Psoas muscle (tissue), 8 donors: ENCODE data around the gene POLR2E. TPM values are rescaled to one million over a fixed set of nuclear protein-coding genes. Genes with fewer than 3 reads are reported as not detected.
A peak's percentile ranks its signal among the peaks of the same experiment; 100 is the strongest.

Experiments used
- ATAC-seq, 4 donors: fragments of 200-7000 bp; cut with Tn5 transposase; one replicate each; pipeline ENCODE4 v1.9.1; 2020; ENCODE audit warnings: moderate library complexity in 3 of 4, mild to moderate bottlenecking in 2 of 4
- DNase-seq, 2 donors: peaks; one replicate each; pipeline ENCODE4 v3.0.0-alpha.2; 2020
- H3K27ac ChIP-seq: fragments of 200-600 bp; one replicate; pipeline ENCODE4 v1.8.0; 2022
- H3K27me3 ChIP-seq, 3 donors: fragments of 200-600 bp in 1 of 3; one replicate each; pipeline versions ENCODE4 v1.6.1 to v1.8.0; 2013 to 2022; ENCODE audit warnings: low read length in 2 of 3, mild to moderate bottlenecking in 2 of 3, moderate library complexity in 1 of 3; ENCODE audit not compliant: insufficient read depth in 3 of 3
- H3K36me3 ChIP-seq, 2 donors: fragments of 200-600 bp in 1 of 2; one replicate each; pipeline versions ENCODE4 v1.6.1 to v1.8.0; 2013 to 2022; ENCODE audit warnings: low read depth in 1 of 2, mild to moderate bottlenecking in 1 of 2, moderate library complexity in 1 of 2; ENCODE audit not compliant: insufficient read depth in 1 of 2
- H3K4me1 ChIP-seq: fragments of 200-600 bp; one replicate; pipeline ENCODE4 v1.8.0; 2022
- H3K4me3 ChIP-seq: fragments of 200-600 bp; one replicate; pipeline ENCODE4 v1.8.0; 2022; ENCODE audit warnings: mild to moderate bottlenecking
- H3K9me3 ChIP-seq: fragments of 200-600 bp; one replicate; pipeline ENCODE4 v1.8.0; 2022
- WGBS, 3 donors: extraction: QIAGEN DNeasy Blood & Tissue Kit; methylation state at CpG; one replicate each; pipeline versions ENCODE4 v1.1.6 to v1.1.7; 2013; 5-methylcytosine and 5-hydroxymethylcytosine counted together
- intact Hi-C, 2 donors: fragments of 100-400 bp; cut with DNase I; formaldehyde crosslinking; loops; one replicate each; pipeline versions ENCODE4 v1.11.0 to v1.14.2; 2022
- polyA plus RNA-seq, 3 donors: library from polyadenylated mRNA; stranded (reverse); fragments of 200-250 nt; gene quantifications; one replicate each; pipeline ENCODE4 v1.2.3, GENCODE V29; 2013
- total RNA-seq, 4 donors: library from RNA; stranded (reverse); fragmentation: NEBNext Ultra II Directional in 2 of 4; extraction: Animal tissue kit (Norgen Biotek cat#: 25700) in 2 of 4; gene quantifications; one replicate each; pipeline versions ENCODE4 v1.2.1 to v1.2.4, GENCODE V29; 2021 to 2023
- TF ChIP-seq, protein P1 (sequence below): fragments of 200-600 bp; IDR thresholded peaks from one replicate; pipeline ENCODE4 v1.8.0; 2022; ENCODE audit warnings: antibody characterized with exemption
- donor health status: healthy with polysubstance abuse.
- donor health status: DM: no; HTN: no; CAD: no; lungs with moderate emphysema.
- donor health status: Bipolar disorder and iron deficiency.
- donor health status: healthy.
- donor health status: DM: yes; HTN: yes; CAD: no.
- donor health status: DM: no; HTN: no; CAD: no.
- donor health status: DM: no; HTN: no; CAD: no.
- donor health status: DM: yes; HTN: yes; CAD: no.

The POLR2E gene
- total and polyA plus RNA-seq, 7 donors = 133 to 243 (median 147) TPM

DNA sequence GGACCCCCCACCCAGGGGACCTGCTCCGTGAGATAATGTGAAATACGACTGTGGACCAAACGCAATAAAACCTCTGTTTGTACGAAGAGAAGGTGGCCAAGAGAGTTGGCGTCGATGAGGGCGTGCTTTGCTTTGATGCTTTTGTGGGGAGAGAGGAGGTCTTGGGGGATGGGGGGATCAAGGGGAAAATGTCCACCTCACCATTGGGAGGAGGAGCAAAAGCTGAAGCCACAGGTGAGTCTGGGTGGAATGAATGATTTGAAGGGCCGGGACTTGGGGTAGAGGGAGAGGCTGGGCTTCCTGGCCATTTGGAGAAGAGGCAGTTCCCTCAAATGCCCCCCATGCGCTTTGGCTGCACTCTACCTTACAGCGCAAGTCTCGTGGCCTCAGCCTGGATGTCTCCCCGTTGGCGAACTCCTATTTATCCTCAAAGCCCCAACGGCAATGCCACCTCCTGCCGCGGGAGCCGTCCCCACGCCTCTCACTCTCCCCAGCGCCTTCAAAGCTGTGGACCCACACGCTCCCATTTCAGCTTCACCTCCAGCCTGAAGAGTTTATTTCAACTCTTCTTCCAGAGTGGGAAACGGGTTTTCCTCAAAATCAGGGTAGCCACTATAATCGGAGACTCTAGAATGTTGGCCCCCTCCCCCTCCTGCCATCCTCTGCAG is 56.1 kb downstream of the POLR2E start:
- peak; percentile 21 to 50 for DNase-seq

DNA sequence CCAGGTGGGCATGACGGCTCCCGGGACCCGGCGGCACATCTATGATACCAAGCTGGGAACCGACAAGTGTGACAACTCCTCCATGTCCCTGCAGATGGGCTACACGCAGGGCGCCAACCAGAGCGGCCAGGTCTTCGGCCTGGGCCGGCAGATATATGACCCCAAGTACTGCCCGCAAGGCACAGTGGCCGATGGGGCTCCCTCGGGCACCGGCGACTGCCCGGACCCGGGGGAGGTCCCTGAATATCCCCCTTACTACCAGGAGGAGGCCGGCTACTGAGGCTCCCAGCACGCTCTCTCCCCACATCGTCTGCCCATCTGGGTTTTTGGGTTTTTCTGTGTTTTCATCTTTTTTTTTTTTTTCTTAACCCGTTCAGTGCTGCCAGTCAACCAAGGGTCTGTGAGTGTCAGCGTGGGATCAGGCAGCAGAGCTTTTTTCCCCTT is 57.5 kb downstream of the POLR2E start:
- Histone ChIP-seq H3K4me3 (no peak overlapping the region), H3K4me1 (peaks cover 32% of the 10 kb centered on the region)
- TF ChIP-seq, protein P1, sequence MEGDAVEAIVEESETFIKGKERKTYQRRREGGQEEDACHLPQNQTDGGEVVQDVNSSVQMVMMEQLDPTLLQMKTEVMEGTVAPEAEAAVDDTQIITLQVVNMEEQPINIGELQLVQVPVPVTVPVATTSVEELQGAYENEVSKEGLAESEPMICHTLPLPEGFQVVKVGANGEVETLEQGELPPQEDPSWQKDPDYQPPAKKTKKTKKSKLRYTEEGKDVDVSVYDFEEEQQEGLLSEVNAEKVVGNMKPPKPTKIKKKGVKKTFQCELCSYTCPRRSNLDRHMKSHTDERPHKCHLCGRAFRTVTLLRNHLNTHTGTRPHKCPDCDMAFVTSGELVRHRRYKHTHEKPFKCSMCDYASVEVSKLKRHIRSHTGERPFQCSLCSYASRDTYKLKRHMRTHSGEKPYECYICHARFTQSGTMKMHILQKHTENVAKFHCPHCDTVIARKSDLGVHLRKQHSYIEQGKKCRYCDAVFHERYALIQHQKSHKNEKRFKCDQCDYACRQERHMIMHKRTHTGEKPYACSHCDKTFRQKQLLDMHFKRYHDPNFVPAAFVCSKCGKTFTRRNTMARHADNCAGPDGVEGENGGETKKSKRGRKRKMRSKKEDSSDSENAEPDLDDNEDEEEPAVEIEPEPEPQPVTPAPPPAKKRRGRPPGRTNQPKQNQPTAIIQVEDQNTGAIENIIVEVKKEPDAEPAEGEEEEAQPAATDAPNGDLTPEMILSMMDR = no peak

More for the DNA sequence above, 56.1 kb downstream of the POLR2E start:
- peak overlapping the region; percentile 82 for H3K27ac ChIP-seq
- peak overlapping the region; percentile 74 for H3K4me3 ChIP-seq
- peaks cover 32% of the 10 kb centered on the region for H3K4me1 ChIP-seq
- ATAC-seq = no peak
- no peaks in the 10 kb centered on the region for H3K27me3 ChIP-seq
- intact Hi-C loops = no loop called here
- WGBS, 3 donors = 63 to 65% (median 64%) methylated on average over 20 to 22 of the region's 22 CpGs
- H3K36me3 ChIP-seq = peaks cover 0 to 5% of the 10 kb centered on the region in 2 donors
- no peaks in the 10 kb centered on the region for H3K9me3 ChIP-seq
- TF ChIP-seq, protein P1 = no peak

More for the DNA sequence above, 57.5 kb downstream of the POLR2E start:
- intact Hi-C loops = no loop called here
- Histone ChIP-seq H3K27ac (no peak overlapping the region), H3K36me3 (peaks cover 0 to 11% of the 10 kb centered on the region in 2 donors), H3K27me3 (no peaks in the 10 kb centered on the region), H3K9me3 (no peaks in the 10 kb centered on the region)
- peak in 1 of 2 donors; percentile 13 for DNase-seq
- no peak for ATAC-seq
- WGBS, 3 donors = 71 to 81% (median 79%) methylated on average over 21 to 22 of the region's 22 CpGs

Other genes with a start within 250 kb of the POLR2E start
- under 1 TPM in 2 of 4 donors, not detected in 2; 0.39 to 0.55 TPM for gene ELANE, start 243.1 kb downstream of the POLR2E start, total RNA-seq
- under 1 TPM; 0.55 to 0.95 (median 0.92) TPM for gene ELANE, start 243.1 kb downstream of the POLR2E start, polyA plus RNA-seq
- gene CFD, start 235.7 kb downstream of the POLR2E start, total RNA-seq = 10 to 100 TPM; 56.8 to 79.9 (median 64.2) TPM
- 100 to 1,000 TPM in 2 of 3 donors, 10 to 100 TPM in 1; 87.1 to 142 (median 142) TPM for gene CFD, start 235.7 kb downstream of the POLR2E start, polyA plus RNA-seq
- gene MED16, start 202.2 kb downstream of the POLR2E start, total RNA-seq = 10 to 100 TPM; 47.0 to 66.5 (median 56.7) TPM
- 10 to 100 TPM; 30.7 to 55.8 (median 51.3) TPM for gene MED16, start 202.2 kb downstream of the POLR2E start, polyA plus RNA-seq
- gene RNU6-9, start 201.9 kb downstream of the POLR2E start, total RNA-seq = not detected
- gene RNU6-9, start 201.9 kb downstream of the POLR2E start, polyA plus RNA-seq = not detected
- gene R3HDM4, start 182.2 kb downstream of the POLR2E start, total RNA-seq = 10 to 100 TPM; 17.8 to 56.8 (median 50.6) TPM
- 10 to 100 TPM; 37.4 to 92.0 (median 60.8) TPM for gene R3HDM4, start 182.2 kb downstream of the POLR2E start, polyA plus RNA-seq
- not detected for gene KISS1R, start 178.0 kb downstream of the POLR2E start, total RNA-seq
- gene KISS1R, start 178.0 kb downstream of the POLR2E start, polyA plus RNA-seq = under 1 TPM in 1 of 3 donors, not detected in 2; 0.16 TPM
- 1 to 10 TPM; 4.2 to 6.7 (median 4.9) TPM for gene ARID3A, start 169.3 kb downstream of the POLR2E start, total RNA-seq
- gene ARID3A, start 169.3 kb downstream of the POLR2E start, polyA plus RNA-seq = 1 to 10 TPM; 2.3 to 4.2 (median 3.2) TPM
- 10 to 100 TPM; 17.4 to 28.0 (median 20.3) TPM for gene WDR18, start 111.0 kb downstream of the POLR2E start, total RNA-seq
- gene WDR18, start 111.0 kb downstream of the POLR2E start, polyA plus RNA-seq = 10 to 100 TPM; 30.8 to 77.9 (median 39.0) TPM
- under 1 TPM in 1 of 4 donors, not detected in 3; 0.16 TPM for gene GRIN3B, start 95.0 kb downstream of the POLR2E start, total RNA-seq
- gene GRIN3B, start 95.0 kb downstream of the POLR2E start, polyA plus RNA-seq = under 1 TPM in 1 of 3 donors, not detected in 2; 0.01 TPM
- gene TMEM259, start 74.3 kb downstream of the POLR2E start, total RNA-seq = 100 to 1,000 TPM in 1 of 4 donors, 10 to 100 TPM in 3; 67.1 to 128 (median 87.4) TPM
- gene TMEM259, start 74.3 kb downstream of the POLR2E start, polyA plus RNA-seq = 100 to 1,000 TPM in 1 of 3 donors, 10 to 100 TPM in 2; 80.6 to 133 (median 89.9) TPM
- gene RNU6-2, start 73.9 kb downstream of the POLR2E start, total RNA-seq = not detected
- not detected for gene RNU6-2, start 73.9 kb downstream of the POLR2E start, polyA plus RNA-seq
- 1 to 10 TPM; 3.0 to 9.5 (median 8.5) TPM for gene CNN2, start 68.8 kb downstream of the POLR2E start, total RNA-seq
- gene CNN2, start 68.8 kb downstream of the POLR2E start, polyA plus RNA-seq = 1 to 10 TPM; 1.7 to 6.3 (median 2.3) TPM
- 10 to 100 TPM in 3 of 4 donors, 1 to 10 TPM in 1; 5.2 to 19.5 (median 16.5) TPM for gene ABCA7, start 55.3 kb downstream of the POLR2E start, total RNA-seq
- 10 to 100 TPM in 1 of 3 donors, 1 to 10 TPM in 2; 2.6 to 10.1 (median 3.3) TPM for gene ABCA7, start 55.3 kb downstream of the POLR2E start, polyA plus RNA-seq
- gene ARHGAP45, start 28.2 kb downstream of the POLR2E start, total RNA-seq = 1 to 10 TPM; 2.0 to 4.0 (median 3.2) TPM
- 1 to 10 TPM; 1.2 to 1.8 (median 1.8) TPM for gene ARHGAP45, start 28.2 kb downstream of the POLR2E start, polyA plus RNA-seq
- gene GPX4, start 8.6 kb upstream of the POLR2E start, total RNA-seq = 100 to 1,000 TPM; 279 to 560 (median 304) TPM
- 100 to 1,000 TPM; 490 to 762 (median 618) TPM for gene GPX4, start 8.6 kb upstream of the POLR2E start, polyA plus RNA-seq
- 100 to 1,000 TPM in 1 of 4 donors, 10 to 100 TPM in 3; 20.9 to 138 (median 76.9) TPM for gene SBNO2, start 78.9 kb upstream of the POLR2E start, total RNA-seq
- 10 to 100 TPM; 18.5 to 47.2 (median 20.2) TPM for gene SBNO2, start 78.9 kb upstream of the POLR2E start, polyA plus RNA-seq
- 10 to 100 TPM; 83.5 to 95.0 (median 88.3) TPM for gene STK11, start 110.4 kb upstream of the POLR2E start, total RNA-seq
- gene STK11, start 110.4 kb upstream of the POLR2E start, polyA plus RNA-seq = 100 to 1,000 TPM in 1 of 3 donors, 10 to 100 TPM in 2; 64.9 to 133 (median 83.4) TPM
- 1 to 10 TPM in 2 of 4 donors, under 1 TPM in 2; 0.41 to 4.0 (median 1.5) TPM for gene CBARP, start 142.6 kb upstream of the POLR2E start, total RNA-seq
- 10 to 100 TPM in 1 of 3 donors, under 1 TPM in 2; 0.75 to 19.0 (median 0.88) TPM for gene CBARP, start 142.6 kb upstream of the POLR2E start, polyA plus RNA-seq
- 100 to 1,000 TPM; 362 to 759 (median 472) TPM for gene ATP5F1D, start 146.4 kb upstream of the POLR2E start, total RNA-seq
- gene ATP5F1D, start 146.4 kb upstream of the POLR2E start, polyA plus RNA-seq = 100 to 1,000 TPM; 310 to 858 (median 690) TPM
- 100 to 1,000 TPM in 3 of 4 donors, 10 to 100 TPM in 1; 84.7 to 331 (median 217) TPM for gene MIDN, start 153.2 kb upstream of the POLR2E start, total RNA-seq
- 100 to 1,000 TPM in 1 of 3 donors, 10 to 100 TPM in 2; 29.2 to 147 (median 36.4) TPM for gene MIDN, start 153.2 kb upstream of the POLR2E start, polyA plus RNA-seq
- gene CIRBP, start 174.0 kb upstream of the POLR2E start, total RNA-seq = 100 to 1,000 TPM; 137 to 591 (median 245) TPM
- gene CIRBP, start 174.0 kb upstream of the POLR2E start, polyA plus RNA-seq = 100 to 1,000 TPM; 249 to 321 (median 317) TPM
- gene FAM174C, start 180.2 kb upstream of the POLR2E start, total RNA-seq = 10 to 100 TPM in 3 of 4 donors, 1 to 10 TPM in 1; 9.0 to 18.1 (median 14.0) TPM
- gene FAM174C, start 180.2 kb upstream of the POLR2E start, polyA plus RNA-seq = 10 to 100 TPM; 21.8 to 88.8 (median 47.6) TPM
- not detected for gene EFNA2, start 190.5 kb upstream of the POLR2E start, total RNA-seq
- not detected for gene EFNA2, start 190.5 kb upstream of the POLR2E start, polyA plus RNA-seq